DOHH2 (cell line): ENCODE measurements around the gene CH25H.
"Not testable (repeated sequence)": the region's sequence is repeated elsewhere in the genome, so short reads cannot be mapped to it uniquely, and the experiment has no call there.

Source experiments
- H3F3A ChIP-seq: fragments of 200-600 bp; sonication (generic), shearing (Covaris generic); 2 replicates; pipeline ENCODE4 v1.6.0; 2016; ENCODE audit warnings: antibody characterized with exemption, mild to moderate bottlenecking; ENCODE audit not compliant: control insufficient read depth, insufficient read depth
- H3K27ac ChIP-seq: fragments of 200-600 bp; sonication (generic); 2 replicates; pipeline ENCODE4 v1.5.1; 2014; ENCODE audit warnings: low read depth, mild to moderate bottlenecking, low read length, moderate library complexity
- H3K27me3 ChIP-seq: fragments of 200-600 bp; sonication (generic); 2 replicates; pipeline ENCODE4 v1.6.1; 2014; ENCODE audit warnings: mild to moderate bottlenecking, low read length, mixed read lengths; ENCODE audit not compliant: control insufficient read depth
- H3K36me3 ChIP-seq: fragments of 200-600 bp; sonication (generic); 2 replicates; pipeline ENCODE4 v1.6.1; 2014; ENCODE audit warnings: mild to moderate bottlenecking, low read length, moderate library complexity, mixed read lengths; ENCODE audit not compliant: control insufficient read depth
- H3K4me1 ChIP-seq: fragments of 200-600 bp; sonication (generic); 2 replicates; pipeline ENCODE4 v1.6.1; 2014; ENCODE audit warnings: mild to moderate bottlenecking, low read length, mixed read lengths; ENCODE audit not compliant: control insufficient read depth
- H3K4me2 ChIP-seq: fragments of 200-600 bp; sonication (generic); 2 replicates; pipeline ENCODE4 v1.6.0; 2014; ENCODE audit warnings: mild to moderate bottlenecking, low read length, moderate library complexity
- H3K4me3 ChIP-seq: fragments of 200-600 bp; sonication (generic); 2 replicates; pipeline ENCODE4 v1.5.1; 2014; ENCODE audit warnings: mild to moderate bottlenecking, low read length, mixed read lengths
- H3K79me2 ChIP-seq: fragments of 200-600 bp; sonication (generic); 2 replicates; pipeline ENCODE4 v1.6.1; 2014; ENCODE audit warnings: mild to moderate bottlenecking, low read length, mixed read lengths; ENCODE audit not compliant: control insufficient read depth
- H3K9me2 ChIP-seq: fragments of 200-600 bp; sonication (generic); replicated peaks from 2 replicates; pipeline ENCODE4 v1.6.1; 2014; ENCODE audit warnings: mild to moderate bottlenecking, low read length, mixed read lengths; ENCODE audit not compliant: control insufficient read depth
- H3K9me3 ChIP-seq: fragments of 200-600 bp; sonication (generic); 2 replicates; pipeline ENCODE4 v1.6.1; 2014; ENCODE audit warnings: antibody characterized with exemption, low read length, mixed read lengths; ENCODE audit not compliant: control insufficient read depth, insufficient read depth
- H4K20me1 ChIP-seq: fragments of 200-600 bp; sonication (generic); 2 replicates; pipeline ENCODE4 v1.6.0; 2014; ENCODE audit warnings: low read depth, mild to moderate bottlenecking, antibody characterized with exemption, low read length, moderate library complexity; ENCODE audit not compliant: control insufficient read depth, insufficient read depth
- CTCF ChIP-seq: fragments of 200-600 bp; sonication (generic); IDR thresholded peaks from one replicate; pipeline ENCODE4 v1.5.1; 2014; ENCODE audit warnings: antibody characterized with exemption, mild to moderate bottlenecking, low read depth, low read length; ENCODE audit not compliant: poor library complexity, severe bottlenecking
- EZH2phosphoT487 ChIP-seq: fragments of 200-600 bp; sonication (generic); IDR thresholded peaks from 2 replicates; pipeline ENCODE4 v1.6.1; 2017; ENCODE audit warnings: borderline replicate concordance, mild to moderate bottlenecking, antibody characterized with exemption, low read length, moderate library complexity, mixed read lengths

Gene CH25H

DNA sequence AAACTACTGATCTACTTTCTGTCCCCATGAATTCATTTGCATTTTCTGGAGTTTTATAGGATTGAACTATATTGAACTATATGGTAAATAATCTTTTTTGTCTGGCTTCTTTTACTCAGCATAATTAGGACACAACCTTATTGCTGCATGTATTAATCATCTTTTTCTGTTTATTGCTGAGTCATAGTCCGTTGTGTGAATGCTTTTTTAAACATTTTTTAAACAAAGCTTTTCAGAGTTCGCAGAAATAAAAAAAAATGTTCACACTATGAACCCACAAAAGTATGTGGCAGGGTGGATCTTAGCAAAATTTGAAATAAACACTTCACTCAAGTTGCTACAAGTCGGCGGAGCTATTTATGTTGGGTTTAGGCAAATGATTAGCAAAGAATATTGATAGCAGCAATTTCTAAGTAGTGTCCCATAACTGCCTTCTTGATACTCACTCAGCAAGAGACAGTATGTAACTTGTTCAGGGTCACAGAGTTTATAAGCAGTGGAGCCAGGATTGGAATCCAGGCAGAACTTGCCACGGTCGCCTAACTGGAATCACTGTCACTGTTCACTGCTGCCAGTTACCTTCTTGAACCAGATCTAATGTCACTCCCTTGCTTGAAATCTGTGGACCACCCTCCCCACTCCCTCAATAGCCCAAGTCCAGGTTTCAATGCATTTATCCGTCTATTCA is 5.6 kb downstream of the CH25H start:
- Histone ChIP-seq H3F3A (no peaks in the 10 kb centered on the region), H3K4me1 (no peaks in the 10 kb centered on the region), H3K36me3 (no peaks in the 10 kb centered on the region), H4K20me1 (no peaks in the 10 kb centered on the region), H3K79me2 (no peaks in the 10 kb centered on the region), H3K27ac (no peak overlapping the region), H3K27me3 (peaks cover 29% of the 10 kb centered on the region), H3K4me3 (no peak overlapping the region), H3K9me2 (no peaks in the 10 kb centered on the region), H3K4me2 (no peak overlapping the region), H3K9me3 (no peaks in the 10 kb centered on the region)
- no peak for TF ChIP-seq EZH2phosphoT487
- no peak for TF ChIP-seq CTCF

- Histone ChIP-seq H3K4me1 (no peaks in the 10 kb centered on the region), H3K4me3 (no peak overlapping the region), H3K36me3 (no peaks in the 10 kb centered on the region), H3K9me2 (no peaks in the 10 kb centered on the region), H3K79me2 (no peaks in the 10 kb centered on the region), H4K20me1 (no peaks in the 10 kb centered on the region), H3K27ac (no peak overlapping the region), H3K9me3 (no peaks in the 10 kb centered on the region), H3K4me2 (no peak overlapping the region), H3F3A (no peaks in the 10 kb centered on the region), H3K27me3 (peaks cover 5% of the 10 kb centered on the region)
- TF ChIP-seq EZH2phosphoT487 (no peak), CTCF (no peak)
Measured at GRCh38 chr10:89197473-89197872, 9.6 kb downstream of the CH25H start.

GRCh38 chr10:89191301-89191700 is 15.8 kb downstream of the CH25H start:
- H4K20me1 ChIP-seq, H3K79me2 ChIP-seq, H3K27ac ChIP-seq, H3F3A ChIP-seq, H3K4me3 ChIP-seq, H3K4me1 ChIP-seq, H3K9me3 ChIP-seq, H3K36me3 ChIP-seq, H3K27me3 ChIP-seq, H3K9me2 ChIP-seq, H3K4me2 ChIP-seq: not testable (repeated sequence)

DNA sequence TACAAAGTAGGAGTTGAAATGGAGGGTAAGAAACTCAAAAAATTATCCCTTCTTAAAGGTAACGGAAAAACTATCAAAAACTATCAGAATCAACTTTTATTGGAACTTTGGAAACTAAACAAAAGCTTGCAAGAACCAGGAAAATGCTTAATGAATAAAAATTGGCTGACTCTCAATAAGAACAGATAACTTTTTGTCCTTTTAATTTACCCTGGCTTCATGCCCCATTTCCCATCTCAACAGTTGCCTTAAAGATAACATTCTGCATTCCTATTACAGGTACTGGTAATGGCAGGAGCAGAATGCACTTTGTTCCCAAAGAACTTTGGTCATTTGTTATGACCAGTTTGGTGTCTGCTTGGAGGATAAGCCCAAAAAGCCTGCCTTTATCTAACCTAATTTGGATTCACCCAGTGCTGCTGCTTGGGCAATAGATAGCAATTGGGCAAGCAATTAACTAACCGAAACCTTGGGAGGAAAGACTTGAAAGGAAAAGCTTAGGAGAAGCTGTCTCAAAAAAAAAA is 17.8 kb downstream of the CH25H start:
- 0 out of 2 replicates have a peak, but pooled peaks cover 2% of the 10 kb centered on the region for H3K27me3 ChIP-seq
- H3K79me2 ChIP-seq: no peaks in the 10 kb centered on the region
- H3K9me3 ChIP-seq: no peaks in the 10 kb centered on the region; the same call in 1 of the 2 replicates
- no peak overlapping the region for H3K4me3 ChIP-seq
- no peak overlapping the region for H3K27ac ChIP-seq
- no peak overlapping the region for H3K4me2 ChIP-seq
- H4K20me1 ChIP-seq: no peaks in the 10 kb centered on the region
- H3K36me3 ChIP-seq: no peaks in the 10 kb centered on the region
- no peaks in the 10 kb centered on the region for H3F3A ChIP-seq
- TF ChIP-seq EZH2phosphoT487 (no peak), CTCF (no peak)
- no peaks in the 10 kb centered on the region for H3K4me1 ChIP-seq
- H3K9me2 ChIP-seq: no peaks in the 10 kb centered on the region
